ENCODE data around the gene MT1HL1.
"Not testable (repeated sequence)": the region's sequence is repeated elsewhere in the genome, so short reads cannot be mapped to it uniquely, and the experiment has no call there.

Gene MT1HL1

GRCh38 chr1:237016626-237017025 is 12.4 kb upstream of the MT1HL1 start:
- DNase-seq (ENCODE audit: low spot score): no peak

- DNase-seq (ENCODE audit: low spot score): no peak
Observed at GRCh38 chr1:237013608-237014007, 9.4 kb upstream of the MT1HL1 start.

GRCh38 chr1:237012788-237013383 is 8.6 kb upstream of the MT1HL1 start:
- no peak for DNase-seq (ENCODE audit: low spot score)

- DNase-seq (ENCODE audit: low spot score): no peak
Observed at GRCh38 chr1:237012361-237012760, 8.1 kb upstream of the MT1HL1 start.

GRCh38 chr1:237011432-237011831 is 7.2 kb upstream of the MT1HL1 start:
- DNase-seq (ENCODE audit: low spot score): no peak

- DNase-seq (ENCODE audit: low spot score): no peak
Observed at GRCh38 chr1:237009611-237010010, 5.4 kb upstream of the MT1HL1 start.

- no peak for DNase-seq (ENCODE audit: low spot score)
Observed at GRCh38 chr1:237007147-237007881, 3.1 kb upstream of the MT1HL1 start.

GRCh38 chr1:237005674-237006073 is 1.4 kb upstream of the MT1HL1 start:
- no peak for DNase-seq (ENCODE audit: low spot score)

GRCh38 chr1:237003516-237003915 is 725 bp downstream of the MT1HL1 start:
- DNase-seq (ENCODE audit: low spot score): no peak

- DNase-seq (ENCODE audit: low spot score): no peak
Observed at GRCh38 chr1:237000191-237000590, 4.0 kb downstream of the MT1HL1 start.

- no peak for DNase-seq (ENCODE audit: low spot score)
Observed at GRCh38 chr1:236998546-236998945, 5.7 kb downstream of the MT1HL1 start.

GRCh38 chr1:236997882-236998281 is 6.4 kb downstream of the MT1HL1 start:
- DNase-seq (ENCODE audit: low spot score): no peak

- no peak for DNase-seq (ENCODE audit: low spot score)
Observed at GRCh38 chr1:236997361-236997760, 6.9 kb downstream of the MT1HL1 start.

- DNase-seq (ENCODE audit: low spot score): no peak
Observed at GRCh38 chr1:236994450-236994849, 9.8 kb downstream of the MT1HL1 start.

- no peak for DNase-seq (ENCODE audit: low spot score)
Observed at GRCh38 chr1:236992449-236992848, 11.8 kb downstream of the MT1HL1 start.

GRCh38 chr1:236990052-236990445 is 14.2 kb downstream of the MT1HL1 start:
- DNase-seq (ENCODE audit: low spot score): no peak

GRCh38 chr1:236989290-236990051 is 14.8 kb downstream of the MT1HL1 start:
- no peak for DNase-seq (ENCODE audit: low spot score)

GRCh38 chr1:236983818-236984217 is 20.4 kb downstream of the MT1HL1 start:
- DNase-seq (ENCODE audit: low spot score): no peak

GRCh38 chr1:236982380-236982779 is 21.9 kb downstream of the MT1HL1 start:
- DNase-seq (ENCODE audit: low spot score): no peak

- DNase-seq (ENCODE audit: low spot score): not testable (repeated sequence)
Observed at GRCh38 chr1:236981431-236981830, 22.8 kb downstream of the MT1HL1 start.

GRCh38 chr1:236980673-236981072 is 23.6 kb downstream of the MT1HL1 start:
- DNase-seq (ENCODE audit: low spot score): no peak

- DNase-seq (ENCODE audit: low spot score): no peak
Observed at GRCh38 chr1:236979149-236979900, 24.9 kb downstream of the MT1HL1 start.
